Mucosa of stomach (tissue), 1 donor: Measurements from ENCODE around the gene RASGRP1.
A peak's percentile ranks its signal among the peaks of the same experiment; 100 is the strongest.
"Not testable (repeated sequence)": the region's sequence is repeated elsewhere in the genome, so short reads cannot be mapped to it uniquely, and the experiment has no call there.

Experiments used
- H3K27me3 ChIP-seq: one replicate; pipeline ENCODE4 v1.7.0; 2013; ENCODE audit warnings: mild to moderate bottlenecking, low read length; ENCODE audit not compliant: control insufficient read depth, insufficient read depth
- H3K36me3 ChIP-seq: one replicate; pipeline ENCODE4 v1.7.0; 2013; ENCODE audit warnings: low read length; ENCODE audit not compliant: control insufficient read depth, insufficient read depth
- H3K4me1 ChIP-seq: one replicate; pipeline ENCODE4 v1.7.0; 2013; ENCODE audit warnings: mild to moderate bottlenecking, low read length; ENCODE audit not compliant: control insufficient read depth, insufficient read depth
- H3K4me3 ChIP-seq: one replicate; pipeline ENCODE4 v1.7.0; 2013; ENCODE audit warnings: low read length
- H3K9ac ChIP-seq: one replicate; pipeline ENCODE4 v1.7.0; 2013; ENCODE audit warnings: mild to moderate bottlenecking, low read length, moderate library complexity
- H3K9me3 ChIP-seq: one replicate; pipeline ENCODE4 v1.7.0; 2013; ENCODE audit warnings: mild to moderate bottlenecking, low read length, moderate library complexity; ENCODE audit not compliant: control insufficient read depth
- donor health status: Pancreatic carcinoma.

The RASGRP1 gene

DNA sequence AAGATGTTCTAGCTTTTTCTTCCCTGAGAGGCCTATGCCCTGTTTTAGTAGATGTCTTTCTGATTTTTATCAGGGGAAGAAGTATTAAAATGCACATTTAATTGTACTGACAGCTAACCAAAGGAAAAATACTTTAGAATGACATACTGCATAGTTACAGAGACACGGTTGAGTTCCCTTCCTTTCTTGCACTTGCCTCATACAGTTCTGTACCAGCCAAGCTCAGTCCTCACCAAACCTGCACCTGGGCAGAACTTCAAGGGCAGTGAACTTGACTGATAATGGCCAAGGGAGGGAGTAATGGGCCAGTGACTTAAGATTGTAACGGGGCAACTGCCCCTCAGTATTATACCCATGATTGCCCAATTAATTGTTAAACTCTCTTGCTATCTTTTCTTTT lies 34.1 kb upstream of the RASGRP1 start:
- H3K36me3 ChIP-seq, result no peaks in the 10 kb centered on the region
- no peaks in the 10 kb centered on the region for H3K27me3 ChIP-seq
- H3K9me3 ChIP-seq, result no peaks in the 10 kb centered on the region
- H3K4me3 ChIP-seq, result no peak overlapping the region
- no peaks in the 10 kb centered on the region for H3K4me1 ChIP-seq
- H3K9ac ChIP-seq, result no peak overlapping the region

DNA sequence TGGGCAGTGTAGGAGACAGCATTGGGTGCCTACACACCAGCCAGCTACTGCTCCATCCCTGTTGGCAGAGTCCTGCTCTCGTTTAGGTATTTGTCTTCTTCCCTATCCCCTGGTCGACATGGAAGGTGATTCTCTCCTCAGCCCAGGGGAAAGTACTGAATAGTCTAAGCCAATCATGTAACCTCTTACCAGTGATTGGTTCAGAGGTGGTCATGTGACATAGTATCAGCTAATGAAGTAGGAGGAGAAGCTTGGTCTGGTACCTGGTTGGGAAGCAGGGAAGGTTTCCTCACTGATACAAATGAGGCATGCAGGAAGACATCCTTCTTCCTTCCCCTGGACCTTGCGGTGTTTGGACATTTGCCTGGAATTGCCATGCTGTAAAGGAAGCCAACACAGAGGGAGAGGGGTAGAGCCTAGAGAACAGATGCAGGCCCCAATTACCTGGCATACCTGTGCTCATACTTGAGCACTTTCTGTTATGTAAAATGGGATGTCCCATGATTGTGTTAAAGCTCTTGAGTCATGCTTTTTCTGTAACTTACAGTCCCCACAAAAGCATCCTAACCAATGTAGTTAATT lies 32.7 kb upstream of the RASGRP1 start:
- H3K27me3 ChIP-seq, result no peaks in the 10 kb centered on the region
- H3K36me3 ChIP-seq, result no peaks in the 10 kb centered on the region
- H3K9me3 ChIP-seq, result no peaks in the 10 kb centered on the region
- no peak overlapping the region for H3K9ac ChIP-seq
- no peaks in the 10 kb centered on the region for H3K4me1 ChIP-seq
- no peak overlapping the region for H3K4me3 ChIP-seq

DNA sequence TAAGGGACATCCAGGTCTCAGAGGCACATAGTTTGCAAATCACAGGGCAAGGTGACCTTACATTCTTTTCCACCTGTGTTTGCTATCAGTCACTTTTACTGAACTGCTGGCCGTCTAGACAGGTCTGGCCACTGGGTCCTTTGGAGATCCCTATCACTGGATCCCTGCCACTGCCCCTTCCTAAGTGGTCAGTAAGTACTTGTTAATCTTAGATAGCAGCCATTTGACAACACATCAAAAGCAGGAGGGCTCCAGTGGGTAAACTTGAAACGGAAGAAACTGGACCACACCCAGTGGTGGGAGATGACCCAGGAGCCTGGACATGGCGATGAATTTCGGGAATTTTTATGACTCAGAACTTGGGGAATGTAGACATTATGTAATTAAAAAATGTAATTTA lies 28.9 kb upstream of the RASGRP1 start:
- H3K4me1 ChIP-seq, result no peaks in the 10 kb centered on the region
- no peaks in the 10 kb centered on the region for H3K36me3 ChIP-seq
- H3K27me3 ChIP-seq, result no peaks in the 10 kb centered on the region
- H3K9me3 ChIP-seq, result no peaks in the 10 kb centered on the region
- H3K4me3 ChIP-seq, result no peak overlapping the region
- no peak overlapping the region for H3K9ac ChIP-seq

DNA sequence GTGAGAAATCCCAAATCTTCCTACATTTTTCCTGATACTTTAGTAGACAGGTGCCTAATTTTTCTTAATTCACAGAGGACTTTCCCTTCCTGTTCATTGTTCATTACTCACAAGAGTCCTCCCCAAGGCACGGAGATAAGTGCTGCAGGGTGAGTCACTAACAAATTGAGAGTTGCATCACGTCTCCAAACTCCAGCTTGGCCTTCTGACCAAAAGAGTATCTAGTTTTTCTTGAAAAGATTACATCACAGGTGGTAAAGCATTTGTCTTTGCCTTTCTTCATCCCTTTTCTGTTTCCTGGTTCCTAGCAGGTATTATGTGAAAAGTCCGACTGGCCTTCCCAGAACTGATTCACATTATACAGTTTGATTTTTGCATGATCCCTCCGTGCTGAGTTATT lies 24.9 kb upstream of the RASGRP1 start:
- no peaks in the 10 kb centered on the region for H3K9me3 ChIP-seq
- no peak overlapping the region for H3K4me3 ChIP-seq
- no peaks in the 10 kb centered on the region for H3K36me3 ChIP-seq
- H3K4me1 ChIP-seq, result no peaks in the 10 kb centered on the region
- no peak overlapping the region for H3K9ac ChIP-seq
- H3K27me3 ChIP-seq, result no peaks in the 10 kb centered on the region

DNA sequence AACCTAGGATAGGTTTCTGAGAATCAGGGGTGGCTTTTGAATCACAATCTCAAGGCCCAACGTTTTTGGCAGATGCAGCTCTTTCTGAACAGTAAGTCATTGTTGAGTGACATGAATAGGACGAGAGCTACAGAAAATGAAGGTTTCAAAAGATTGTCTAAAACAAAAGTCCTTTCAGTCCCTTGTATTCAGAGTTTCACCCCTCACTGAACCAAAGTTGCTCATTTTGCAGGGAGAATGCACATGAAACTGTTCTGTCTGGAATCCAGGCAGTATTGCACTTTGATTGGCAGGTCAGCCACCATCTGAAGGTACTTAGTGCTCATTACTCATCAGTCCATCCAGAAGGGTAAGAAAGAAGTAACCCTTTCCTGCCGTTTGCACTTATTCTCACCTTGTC lies 24.1 kb upstream of the RASGRP1 start:
- H3K36me3 ChIP-seq, result no peaks in the 10 kb centered on the region
- no peaks in the 10 kb centered on the region for H3K27me3 ChIP-seq
- H3K9me3 ChIP-seq, result no peaks in the 10 kb centered on the region
- H3K4me3 ChIP-seq, result no peak overlapping the region
- H3K9ac ChIP-seq, result no peak overlapping the region
- no peaks in the 10 kb centered on the region for H3K4me1 ChIP-seq

DNA sequence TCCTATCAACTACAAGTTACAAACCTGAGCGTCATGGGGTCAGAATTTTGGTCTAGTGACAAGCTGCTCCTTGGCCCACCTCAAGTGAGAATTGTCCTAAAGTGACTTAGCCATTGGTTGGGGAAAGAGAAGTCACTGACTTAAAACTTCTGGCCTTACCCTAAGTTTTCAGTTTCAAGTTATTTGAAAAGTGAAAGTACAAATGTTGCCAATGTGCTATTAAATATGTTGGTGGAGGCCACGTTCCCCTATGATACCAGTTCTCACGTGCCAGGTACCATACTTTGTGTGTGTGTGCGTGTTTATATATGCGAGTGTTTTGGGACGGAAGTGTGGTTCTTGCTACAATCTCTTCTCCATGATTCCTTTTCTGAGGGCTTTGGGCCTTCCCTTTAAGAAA lies 22.6 kb upstream of the RASGRP1 start:
- no peaks in the 10 kb centered on the region for H3K36me3 ChIP-seq
- H3K4me3 ChIP-seq, result no peak overlapping the region
- H3K27me3 ChIP-seq, result no peaks in the 10 kb centered on the region
- H3K9ac ChIP-seq, result no peak overlapping the region
- H3K4me1 ChIP-seq, result no peaks in the 10 kb centered on the region
- H3K9me3 ChIP-seq, result no peaks in the 10 kb centered on the region

DNA sequence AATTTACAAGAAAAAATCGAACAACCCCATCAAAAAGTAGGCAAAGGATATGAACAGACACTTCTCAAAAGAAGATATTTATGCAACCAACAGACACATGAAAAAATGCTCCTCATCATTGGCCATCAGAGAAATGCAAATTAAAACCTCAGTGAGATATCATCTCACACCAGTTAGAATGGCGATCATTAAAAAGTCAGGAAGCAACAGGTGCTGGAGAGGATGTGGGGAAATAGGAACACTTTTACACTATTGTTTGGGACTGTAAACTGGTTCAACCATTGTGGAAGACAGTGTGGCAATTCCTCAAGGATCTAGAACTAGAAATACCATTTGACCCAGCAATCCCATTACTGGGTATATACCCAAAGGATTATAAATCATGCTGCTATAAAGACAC lies 21.4 kb upstream of the RASGRP1 start:
- H3K36me3 ChIP-seq, H3K4me1 ChIP-seq, H3K4me3 ChIP-seq, H3K9me3 ChIP-seq, H3K27me3 ChIP-seq, H3K9ac ChIP-seq: not testable (repeated sequence)

DNA sequence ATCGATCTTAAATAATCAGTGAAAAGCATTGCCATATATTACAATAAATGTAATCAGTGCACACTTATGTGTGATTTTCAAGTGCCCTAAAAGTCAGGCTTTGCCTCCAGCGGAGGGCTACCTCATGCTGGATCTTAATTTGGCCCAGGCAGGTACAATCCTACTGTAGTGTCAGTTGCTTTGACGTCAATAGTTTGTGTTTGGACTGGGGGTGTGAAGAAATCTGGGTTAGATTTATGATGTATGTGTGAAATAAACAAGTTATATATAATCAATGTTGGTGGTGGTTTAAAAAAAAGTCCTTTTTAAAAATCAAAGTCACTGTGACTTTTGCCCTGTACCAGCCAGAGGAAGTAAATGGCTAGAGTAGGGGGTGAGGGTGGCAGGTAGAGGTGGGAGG lies 14.0 kb upstream of the RASGRP1 start:
- H3K27me3 ChIP-seq, result no peaks in the 10 kb centered on the region
- H3K4me3 ChIP-seq, result no peak overlapping the region
- no peak overlapping the region for H3K9ac ChIP-seq
- H3K9me3 ChIP-seq, result no peaks in the 10 kb centered on the region
- H3K36me3 ChIP-seq, result no peaks in the 10 kb centered on the region
- no peaks in the 10 kb centered on the region for H3K4me1 ChIP-seq

DNA sequence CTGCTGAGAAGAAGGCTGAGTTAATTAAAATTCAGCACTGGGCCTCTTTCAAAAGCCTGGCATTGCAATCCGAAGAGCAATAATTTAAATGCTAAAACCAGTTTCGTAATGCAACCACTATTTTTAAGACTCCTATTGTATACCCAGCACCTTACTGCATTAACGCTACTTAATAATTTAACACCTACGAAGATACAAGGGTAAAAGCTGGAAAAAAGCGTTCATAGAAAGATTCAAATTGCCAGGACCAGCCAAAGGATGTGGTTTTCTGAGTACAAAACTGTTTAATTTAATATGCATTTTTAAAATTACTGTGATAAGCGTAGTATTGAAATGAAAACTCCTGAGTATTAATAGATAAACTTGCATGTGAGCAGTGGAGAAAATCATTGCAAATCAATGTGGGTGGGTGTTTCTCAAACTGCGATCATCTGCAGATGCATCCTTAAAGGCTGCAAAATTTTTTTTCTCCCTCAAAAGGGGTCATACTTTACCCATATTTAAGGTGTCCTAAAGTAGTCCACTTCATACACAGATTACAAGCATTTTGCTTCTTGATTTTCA lies 12.9 kb upstream of the RASGRP1 start:
- no peak overlapping the region for H3K4me3 ChIP-seq
- no peaks in the 10 kb centered on the region for H3K9me3 ChIP-seq
- H3K4me1 ChIP-seq, result no peaks in the 10 kb centered on the region
- H3K9ac ChIP-seq, result no peak overlapping the region
- H3K36me3 ChIP-seq, result no peaks in the 10 kb centered on the region
- H3K27me3 ChIP-seq, result no peaks in the 10 kb centered on the region

DNA sequence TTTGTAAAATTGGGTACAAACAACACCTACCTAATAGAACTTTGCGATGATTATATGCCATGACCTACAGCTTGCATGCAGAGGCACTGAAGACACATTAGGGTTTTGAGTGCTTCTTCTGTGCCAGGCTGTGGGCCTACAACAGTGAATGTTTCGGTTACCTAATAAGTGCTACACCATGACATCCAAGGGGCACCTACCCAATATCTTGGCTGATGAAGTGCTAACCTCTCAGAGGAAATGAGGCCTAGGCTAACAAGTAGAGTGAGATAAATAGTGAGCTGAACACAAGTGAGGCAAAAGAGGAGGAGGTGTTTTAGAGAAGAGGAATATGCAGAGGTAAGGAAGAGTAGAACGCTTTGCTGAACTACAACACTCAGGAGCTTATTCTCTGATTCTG lies 12.2 kb upstream of the RASGRP1 start:
- Histone ChIP-seq H3K36me3 (no peaks in the 10 kb centered on the region), H3K9ac (no peak overlapping the region), H3K9me3 (no peaks in the 10 kb centered on the region), H3K4me3 (no peak overlapping the region), H3K4me1 (no peaks in the 10 kb centered on the region), H3K27me3 (no peaks in the 10 kb centered on the region)

DNA sequence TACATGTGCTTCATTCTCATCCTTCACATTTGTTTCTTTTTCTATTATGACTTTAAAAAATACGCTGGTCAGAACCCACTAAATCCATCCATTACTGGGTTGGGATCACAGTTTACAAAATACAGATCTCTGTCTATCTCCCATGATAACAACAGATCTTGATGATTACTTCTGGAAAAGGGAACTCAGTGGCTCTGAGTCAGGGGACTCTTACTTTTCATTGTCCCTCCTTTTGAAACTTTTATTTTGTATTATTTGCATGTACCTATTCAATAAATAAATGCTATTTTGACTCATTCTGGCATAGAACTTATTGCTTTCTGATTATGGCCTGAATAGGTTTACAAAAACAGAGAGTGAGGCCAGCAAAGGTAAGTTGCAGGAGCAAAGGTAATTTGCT lies 11.6 kb upstream of the RASGRP1 start:
- H3K9me3 ChIP-seq, result no peaks in the 10 kb centered on the region
- no peaks in the 10 kb centered on the region for H3K4me1 ChIP-seq
- no peaks in the 10 kb centered on the region for H3K36me3 ChIP-seq
- no peak overlapping the region for H3K9ac ChIP-seq
- H3K4me3 ChIP-seq, result no peak overlapping the region
- no peaks in the 10 kb centered on the region for H3K27me3 ChIP-seq

DNA sequence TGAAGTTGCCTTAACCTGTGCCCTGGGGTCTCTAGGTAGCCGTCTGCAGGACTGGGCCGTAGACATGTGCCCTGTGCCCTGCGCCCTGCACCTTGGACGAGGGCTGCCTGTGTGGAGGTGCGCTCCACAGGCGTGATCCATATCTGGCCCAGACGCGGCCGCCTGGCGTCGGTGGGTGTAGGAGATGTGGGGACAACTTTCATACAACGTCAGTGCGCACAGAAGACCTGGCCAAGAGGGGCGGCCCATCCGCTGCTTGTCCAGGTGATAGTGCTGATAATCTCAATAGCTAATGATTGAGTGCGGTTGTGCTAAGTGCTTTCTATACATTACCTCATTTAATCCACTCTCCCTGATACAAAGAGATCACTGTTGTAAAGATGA lies 665 bp upstream of the RASGRP1 start:
- H3K9me3 ChIP-seq, result no peaks in the 10 kb centered on the region
- H3K27me3 ChIP-seq, result peaks cover 17% of the 10 kb centered on the region
- H3K4me3 ChIP-seq, result peak overlapping the region; percentile 14
- no peak overlapping the region for H3K9ac ChIP-seq
- H3K4me1 ChIP-seq, result peaks cover 14% of the 10 kb centered on the region
- H3K36me3 ChIP-seq, result no peaks in the 10 kb centered on the region
